Measurements from ENCODE around the gene DRC3.

GRCh38 chr17:18042983-18043382 is 70.3 kb downstream of the DRC3 start:
- TF ChIP-seq, protein P1, sequence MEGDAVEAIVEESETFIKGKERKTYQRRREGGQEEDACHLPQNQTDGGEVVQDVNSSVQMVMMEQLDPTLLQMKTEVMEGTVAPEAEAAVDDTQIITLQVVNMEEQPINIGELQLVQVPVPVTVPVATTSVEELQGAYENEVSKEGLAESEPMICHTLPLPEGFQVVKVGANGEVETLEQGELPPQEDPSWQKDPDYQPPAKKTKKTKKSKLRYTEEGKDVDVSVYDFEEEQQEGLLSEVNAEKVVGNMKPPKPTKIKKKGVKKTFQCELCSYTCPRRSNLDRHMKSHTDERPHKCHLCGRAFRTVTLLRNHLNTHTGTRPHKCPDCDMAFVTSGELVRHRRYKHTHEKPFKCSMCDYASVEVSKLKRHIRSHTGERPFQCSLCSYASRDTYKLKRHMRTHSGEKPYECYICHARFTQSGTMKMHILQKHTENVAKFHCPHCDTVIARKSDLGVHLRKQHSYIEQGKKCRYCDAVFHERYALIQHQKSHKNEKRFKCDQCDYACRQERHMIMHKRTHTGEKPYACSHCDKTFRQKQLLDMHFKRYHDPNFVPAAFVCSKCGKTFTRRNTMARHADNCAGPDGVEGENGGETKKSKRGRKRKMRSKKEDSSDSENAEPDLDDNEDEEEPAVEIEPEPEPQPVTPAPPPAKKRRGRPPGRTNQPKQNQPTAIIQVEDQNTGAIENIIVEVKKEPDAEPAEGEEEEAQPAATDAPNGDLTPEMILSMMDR (conservative IDR thresholded peaks at IDR 0.05; ENCODE audit: low read depth, low read length), result no peak
- TF ChIP-seq EZH2 (IDR thresholded peaks at IDR 0.05; ENCODE audit: borderline replicate concordance, low read depth, low read length, poor library complexity, severe bottlenecking), result no peak
